SK-N-SH treated with all-trans-retinoic acid at 6 μM for 48 hours (cell line): ENCODE measurements around the gene GGT1.

ENCODE experiments used
- ATAC-seq: fragments of 200-7000 bp; cut with Tn5 transposase; 3 replicates; pipeline ENCODE4 v1.9.1; 2020; ENCODE audit warnings: mild to moderate bottlenecking, moderate library complexity
- ARNTL ChIP-seq: fragments of 450-650 bp; formaldehyde crosslinking; IDR thresholded peaks from 2 replicates; pipeline ENCODE4 v1.5.0; 2020; ENCODE audit warnings: low read depth, mild to moderate bottlenecking, moderate library complexity, borderline replicate concordance
- CSDC2 ChIP-seq: fragments of 250-450 bp; sonication (Bioruptor Pico); IDR thresholded peaks from 2 replicates; pipeline ENCODE4 v1.5.0; 2020; ENCODE audit warnings: mild to moderate bottlenecking, moderate library complexity
- CSRNP3 ChIP-seq: fragments of 250-450 bp; sonication (Bioruptor Pico); IDR thresholded peaks from 2 replicates; pipeline ENCODE4 v1.5.1; 2021; ENCODE audit warnings: mild to moderate bottlenecking, moderate library complexity
- ESRRG ChIP-seq: fragments of 250-450 bp; sonication (Bioruptor Pico); IDR thresholded peaks from 2 replicates; pipeline ENCODE4 v1.6.1; 2021; ENCODE audit warnings: mild to moderate bottlenecking
- ISL1 ChIP-seq: fragments of 250-450 bp; sonication (Bioruptor Pico); IDR thresholded peaks from 2 replicates; pipeline ENCODE4 v2.1.2; 2022; ENCODE audit warnings: mild to moderate bottlenecking, moderate library complexity
- OSR1 ChIP-seq: fragments of 250-450 bp; sonication (Bioruptor Pico); IDR thresholded peaks from 2 replicates; pipeline ENCODE4 v1.8.0; 2022; ENCODE audit warnings: moderate library complexity, mild to moderate bottlenecking, inconsistent platforms
- PATZ1 ChIP-seq: fragments of 250-450 bp; sonication (Bioruptor Pico); IDR thresholded peaks from 2 replicates; pipeline ENCODE4 v1.8.0; 2020; ENCODE audit warnings: mild to moderate bottlenecking, moderate library complexity, borderline replicate concordance
- POU6F1 ChIP-seq: fragments of 250-450 bp; sonication (Bioruptor Pico); IDR thresholded peaks from 2 replicates; pipeline ENCODE4 v1.8.0; 2021; ENCODE audit warnings: low read depth, mild to moderate bottlenecking, moderate library complexity, borderline replicate concordance
- PPARA ChIP-seq: fragments of 250-450 bp; sonication (Bioruptor Pico); IDR thresholded peaks from 2 replicates; pipeline ENCODE4 v1.5.0; 2020; ENCODE audit warnings: mild to moderate bottlenecking, borderline replicate concordance
- RARB ChIP-seq: fragments of 250-450 bp; sonication (Bioruptor Pico); IDR thresholded peaks from 2 replicates; pipeline ENCODE4 v1.8.0; 2021; ENCODE audit warnings: mild to moderate bottlenecking, moderate library complexity
- SNAI2 ChIP-seq: fragments of 250-450 bp; sonication (Bioruptor Pico); IDR thresholded peaks from 2 replicates; pipeline ENCODE4 v1.5.0; 2020; ENCODE audit warnings: mild to moderate bottlenecking, moderate library complexity
- TCF4 ChIP-seq: fragments of 250-450 bp; sonication (Bioruptor Pico); IDR thresholded peaks from 2 replicates; pipeline ENCODE4 v1.8.0; 2021; ENCODE audit warnings: mild to moderate bottlenecking, moderate library complexity, borderline replicate concordance
- TOX ChIP-seq: fragments of 250-450 bp; sonication (Bioruptor Pico); IDR thresholded peaks from 2 replicates; pipeline ENCODE4 v1.8.0; 2021; ENCODE audit warnings: mild to moderate bottlenecking, moderate library complexity, borderline replicate concordance
- TSHZ2 ChIP-seq: fragments of 250-450 bp; sonication (Bioruptor Pico); IDR thresholded peaks from 2 replicates; pipeline ENCODE4 v1.5.0; 2020; ENCODE audit warnings: mild to moderate bottlenecking, moderate library complexity
- ZC3H10 ChIP-seq: fragments of 250-450 bp; sonication (Bioruptor Pico); IDR thresholded peaks from 2 replicates; pipeline ENCODE4 v1.5.1; 2021; ENCODE audit warnings: mild to moderate bottlenecking, moderate library complexity
- ZFP3 ChIP-seq: fragments of 250-450 bp; sonication (Bioruptor Pico); IDR thresholded peaks from 2 replicates; pipeline ENCODE4 v1.5.0; 2020; ENCODE audit warnings: mild to moderate bottlenecking, moderate library complexity
- ZFP30 ChIP-seq: fragments of 450-650 bp; formaldehyde crosslinking; IDR thresholded peaks from 2 replicates; pipeline ENCODE4 v1.5.0; 2022; ENCODE audit warnings: mild to moderate bottlenecking, moderate library complexity
- ZNF565 ChIP-seq: fragments of 450-650 bp; formaldehyde crosslinking; conservative IDR thresholded peaks from 2 replicates; pipeline ENCODE4 v1.5.0; 2020; ENCODE audit warnings: low read depth, mild to moderate bottlenecking, moderate library complexity
- ZNF70 ChIP-seq: fragments of 450-650 bp; formaldehyde crosslinking; IDR thresholded peaks from 2 replicates; pipeline ENCODE4 v1.5.0; 2020; ENCODE audit warnings: mild to moderate bottlenecking, moderate library complexity
- ZNF8 ChIP-seq: fragments of 450-650 bp; formaldehyde crosslinking; IDR thresholded peaks from 2 replicates; pipeline ENCODE4 v1.5.0; 2020; ENCODE audit warnings: mild to moderate bottlenecking, moderate library complexity

GGT1 gene

GRCh38 chr22:24571266-24571665 is 31.7 kb upstream of the GGT1 start:
- ATAC-seq: no peak
- no peak for TF ChIP-seq PPARA (CRISPR knock-in tag)
- TF ChIP-seq TOX (CRISPR knock-in tag): no peak
- TF ChIP-seq ZC3H10 (CRISPR knock-in tag): no peak
- TF ChIP-seq ZNF70 (CRISPR knock-in tag): no peak
- no peak for TF ChIP-seq RARB (CRISPR knock-in tag)
- no peak for TF ChIP-seq TSHZ2 (CRISPR knock-in tag)
- no peak for TF ChIP-seq CSDC2
- no peak for TF ChIP-seq CSRNP3 (CRISPR knock-in tag)
- TF ChIP-seq ZFP30 (CRISPR knock-in tag): no peak
- TF ChIP-seq PATZ1 (CRISPR knock-in tag): no peak
- no peak for TF ChIP-seq POU6F1 (CRISPR knock-in tag)
- TF ChIP-seq ESRRG: no peak
- no peak for TF ChIP-seq ZNF8 (CRISPR knock-in tag)

- no peak for ATAC-seq
- no peak for TF ChIP-seq ZFP3 (CRISPR knock-in tag)
- TF ChIP-seq TSHZ2 (CRISPR knock-in tag): no peak
- no peak for TF ChIP-seq ESRRG
- no peak for TF ChIP-seq ISL1
- TF ChIP-seq SNAI2: no peak
- TF ChIP-seq PATZ1 (CRISPR knock-in tag): no peak
- TF ChIP-seq RARB (CRISPR knock-in tag): no peak
- TF ChIP-seq ARNTL (CRISPR knock-in tag): no peak
- no peak for TF ChIP-seq TCF4 (CRISPR knock-in tag)
- TF ChIP-seq TOX (CRISPR knock-in tag): no peak
- TF ChIP-seq ZNF565: no peak
- TF ChIP-seq PPARA (CRISPR knock-in tag): no peak
- TF ChIP-seq ZNF70 (CRISPR knock-in tag): no peak
- no peak for TF ChIP-seq OSR1
- no peak for TF ChIP-seq CSDC2
- TF ChIP-seq ZC3H10 (CRISPR knock-in tag): no peak
- no peak for TF ChIP-seq ZNF8 (CRISPR knock-in tag)
Measured at GRCh38 chr22:24576778-24577177, 26.2 kb upstream of the GGT1 start.
